GM23338 (cell line): ENCODE measurements around the gene PRRC2A. TPM values are rescaled to one million over a fixed set of nuclear protein-coding genes. Genes with fewer than 3 reads are reported as not detected.

Experiments used
- ATAC-seq: fragments of 200-7000 bp; cut with Tn5 transposase; 3 replicates; pipeline ENCODE4 v1.9.1; 2020
- DNase-seq: peaks from one replicate; pipeline ENCODE4 v3.0.0-alpha.2; 2015; ENCODE audit warnings: low spot score
- H2AFZ ChIP-seq: fragments of 200-600 bp; sonication (generic); 2 replicates; pipeline ENCODE4 v1.8.0; 2016; ENCODE audit warnings: antibody characterized with exemption, mild to moderate bottlenecking, moderate library complexity
- H3F3A ChIP-seq: fragments of 200-600 bp; sonication (generic); replicated peaks from 2 replicates; pipeline ENCODE4 v1.8.0; 2017; ENCODE audit warnings: antibody characterized with exemption, mixed run types, low read depth
- H3K27ac ChIP-seq: fragments of 200-600 bp; sonication (generic); 2 replicates; pipeline ENCODE4 v1.6.1; 2016; ENCODE audit warnings: low read depth
- H3K27me3 ChIP-seq: fragments of 200-600 bp; sonication (generic); 2 replicates; pipeline ENCODE4 v1.8.0; 2016; ENCODE audit warnings: mild to moderate bottlenecking, mixed run types, moderate library complexity; ENCODE audit not compliant: insufficient read depth
- H3K36me3 ChIP-seq: fragments of 200-600 bp; sonication (generic); 2 replicates; pipeline ENCODE4 v1.8.0; 2016; ENCODE audit warnings: mild to moderate bottlenecking; ENCODE audit not compliant: insufficient read depth
- H3K4me1 ChIP-seq: fragments of 200-600 bp; sonication (generic); 2 replicates; pipeline ENCODE4 v1.8.0; 2016; ENCODE audit warnings: mild to moderate bottlenecking, moderate library complexity; ENCODE audit not compliant: insufficient read depth
- H3K4me2 ChIP-seq: fragments of 200-600 bp; sonication (generic); 2 replicates; pipeline ENCODE4 v1.7.1; 2017; ENCODE audit warnings: mixed run types
- H3K4me3 ChIP-seq: fragments of 200-600 bp; sonication (generic); 2 replicates; pipeline ENCODE4 v1.6.1; 2016; ENCODE audit warnings: mixed run types
- H3K79me2 ChIP-seq: fragments of 200-600 bp; sonication (generic); replicated peaks from 2 replicates; pipeline ENCODE4 v1.8.0; 2017; ENCODE audit warnings: mild to moderate bottlenecking; ENCODE audit not compliant: insufficient read depth
- H3K9me2 ChIP-seq: fragments of 200-600 bp; sonication (generic); 2 replicates; pipeline ENCODE4 v1.8.0; 2017; ENCODE audit not compliant: insufficient read depth
- H4K20me1 ChIP-seq: fragments of 200-600 bp; sonication (generic); replicated peaks from 2 replicates; pipeline ENCODE4 v1.8.0; 2017; ENCODE audit warnings: mild to moderate bottlenecking; ENCODE audit not compliant: insufficient read depth
- H3K27ac Mint-ChIP-seq: 2 replicates; pipeline ENCODE4 v1.8.0; 2020; ENCODE audit warnings: inconsistent platforms, mild to moderate bottlenecking, moderate library complexity, mixed read lengths
- H3K27me3 Mint-ChIP-seq: 3 replicates; pipeline ENCODE4 v1.8.0; 2022; ENCODE audit warnings: low read depth, mild to moderate bottlenecking, moderate library complexity, mixed read lengths, inconsistent platforms; ENCODE audit not compliant: insufficient read depth, poor library complexity
- H3K36me3 Mint-ChIP-seq: 3 replicates; pipeline ENCODE4 v1.8.0; 2021; ENCODE audit warnings: low read depth, mild to moderate bottlenecking, inconsistent platforms, moderate library complexity, mixed read lengths
- H3K4me1 Mint-ChIP-seq: 3 replicates; pipeline ENCODE4 v1.8.0; 2020; ENCODE audit warnings: mild to moderate bottlenecking, inconsistent platforms, mixed read lengths
- H3K4me3 Mint-ChIP-seq: 3 replicates; pipeline ENCODE4 v1.8.0; 2021; ENCODE audit warnings: moderate library complexity, mild to moderate bottlenecking, inconsistent platforms, mixed read lengths
- H3K9me3 Mint-ChIP-seq: 3 replicates; pipeline ENCODE4 v1.8.0; 2020; ENCODE audit warnings: moderate library complexity, mild to moderate bottlenecking, inconsistent platforms, mixed read lengths
- CREB1 ChIP-seq: fragments of 250-450 bp; sonication (Bioruptor Pico); IDR thresholded peaks from 2 replicates; pipeline ENCODE4 v1.5.0; 2020; ENCODE audit warnings: low read depth, mild to moderate bottlenecking, moderate library complexity
- CTCF ChIP-seq, 2 experiments: fragments of 200-600 bp in 1 of 2; sonication (generic) in 1 of 2; conservative IDR thresholded peaks; 2 replicates each; pipeline versions ENCODE4 v1.5.1 to v1.6.1; 2016 to 2017; ENCODE audit warnings: antibody characterized with exemption in 2 of 2, low read depth in 2 of 2, mild to moderate bottlenecking in 2 of 2, moderate library complexity in 1 of 2
- ETS1 ChIP-seq: IDR thresholded peaks from 2 replicates; pipeline ENCODE4 v1.6.1; 2016; ENCODE audit warnings: antibody characterized with exemption
- EZH2 ChIP-seq: fragments of 200-600 bp; sonication (generic); IDR thresholded peaks from one replicate; pipeline ENCODE4 v1.8.0; 2017; ENCODE audit warnings: antibody characterized with exemption, mild to moderate bottlenecking, low read depth; ENCODE audit not compliant: unreplicated experiment
- JUNB ChIP-seq: IDR thresholded peaks from one replicate; pipeline ENCODE4 v1.6.1; 2016; ENCODE audit warnings: antibody characterized with exemption; ENCODE audit not compliant: unreplicated experiment
- NANOG ChIP-seq: IDR thresholded peaks from 2 replicates; pipeline ENCODE4 v1.6.1; 2016; ENCODE audit warnings: antibody characterized with exemption, borderline replicate concordance
- REST ChIP-seq: IDR thresholded peaks from one replicate; pipeline ENCODE4 v1.6.1; 2018; ENCODE audit warnings: antibody characterized with exemption; ENCODE audit not compliant: unreplicated experiment
- STAT1 ChIP-seq: IDR thresholded peaks from one replicate; pipeline ENCODE4 v1.6.1; 2016; ENCODE audit warnings: antibody characterized with exemption; ENCODE audit not compliant: unreplicated experiment
- ZNF114 ChIP-seq: fragments of 250-450 bp; sonication (Bioruptor Pico); IDR thresholded peaks from 2 replicates; pipeline ENCODE4 v1.5.0; 2020; ENCODE audit warnings: mild to moderate bottlenecking, moderate library complexity
- polyA plus RNA-seq: library from polyadenylated mRNA; unstranded; fragments of >200 nt; fragmentation: Nextera tagmentation; extraction: Ambion mirVana; gene quantifications from 2 replicates; pipeline ENCODE4 v1.2.1, GENCODE V29; 2016
- total RNA-seq: library from RNA; depleted of rRNA; stranded (reverse); fragments of >200 nt; shearing (Covaris generic); gene quantifications from 2 replicates; pipeline ENCODE4 v1.2.3, GENCODE V29; 2014

The PRRC2A gene
- total and polyA plus RNA-seq, 2 experiments from 2014 or later, result 213 to 273 TPM

- no peak for TF ChIP-seq REST
- no peak for TF ChIP-seq ETS1
- no peak for TF ChIP-seq ZNF114 (CRISPR knock-in tag)
These were observed 3.6 kb downstream of the PRRC2A start (continued) for GRCh38 chr6:31624070-31624469.

- Histone ChIP-seq H3K36me3 (peaks cover 85% of the 10 kb centered on the region), H3K4me1 (peaks cover 10% of the 10 kb centered on the region), H2AFZ (no peak overlapping the region), H3K79me2 (peaks cover 69% of the 10 kb centered on the region), H3K4me3 (no peak overlapping the region), H3K9me2 (no peaks in the 10 kb centered on the region), H3K27ac (no peak overlapping the region), H3F3A (peaks cover 52% of the 10 kb centered on the region), H4K20me1 (peaks cover 61% of the 10 kb centered on the region), H3K27me3 (no peaks in the 10 kb centered on the region), H3K4me2 (no peak overlapping the region)
- TF ChIP-seq NANOG (no peak), JUNB (no peak), STAT1 (no peak), CREB1 (no peak), CTCF (conservative IDR thresholded peaks at IDR 0.05; ENCODE audit: low read depth in 2 of 2) (no peak), EZH2 (no peak)
- peaks cover 99% of the 10 kb centered on the region for H3K36me3 Mint-ChIP-seq
- H3K27me3 Mint-ChIP-seq, result peaks cover 13% of the 10 kb centered on the region
- DNase-seq, result no peak
- H3K4me3 Mint-ChIP-seq, result no peak overlapping the region; the same call in 2 of the 3 replicates
- H3K9me3 Mint-ChIP-seq, result no peaks in the 10 kb centered on the region; the same call in 2 of the 3 replicates
- peaks cover 9% of the 10 kb centered on the region for H3K4me1 Mint-ChIP-seq
- no peak overlapping the region for H3K27ac Mint-ChIP-seq
- ATAC-seq, result no peak
These were observed 6.4 kb downstream of the PRRC2A start for GRCh38 chr6:31626952-31627351.
